Smooth muscle cell (in vitro differentiated cells): ENCODE results near the gene POU2AF1. TPM values are rescaled to one million over a fixed set of nuclear protein-coding genes. Genes with fewer than 3 reads are reported as not detected.

ENCODE experiments used
- DNase-seq: peaks from one replicate; lab custom pipeline; 2025; ENCODE audit not compliant: unreplicated experiment; lab: John Stamatoyannopoulos, UW
- H2AFZ ChIP-seq: fragments of 200-600 bp; sonication (generic); 2 replicates; pipeline ENCODE4 v1.6.0; 2016; ENCODE audit warnings: antibody characterized with exemption, low read depth, mild to moderate bottlenecking
- H3F3A ChIP-seq: fragments of 200-600 bp; sonication (generic); 2 replicates; pipeline ENCODE4 v1.6.0; 2017; ENCODE audit warnings: antibody characterized with exemption, low read depth
- H3K27ac ChIP-seq: fragments of 200-600 bp; sonication (generic); 2 replicates; pipeline ENCODE4 v1.5.1; 2016; ENCODE audit warnings: low read depth, mild to moderate bottlenecking
- H3K27me3 ChIP-seq: fragments of 200-600 bp; sonication (generic); 2 replicates; pipeline ENCODE4 v1.6.1; 2016; ENCODE audit warnings: low read depth, mild to moderate bottlenecking
- H3K36me3 ChIP-seq: fragments of 200-600 bp; sonication (generic); 2 replicates; pipeline ENCODE4 v1.5.1; 2016; ENCODE audit warnings: low read depth
- H3K4me1 ChIP-seq: fragments of 200-600 bp; sonication (generic); 2 replicates; pipeline ENCODE4 v1.5.1; 2016; ENCODE audit warnings: low read depth
- H3K4me2 ChIP-seq: fragments of 200-600 bp; sonication (generic); 2 replicates; pipeline ENCODE4 v1.6.0; 2016; ENCODE audit warnings: mild to moderate bottlenecking
- H3K4me3 ChIP-seq: fragments of 200-600 bp; sonication (generic); 2 replicates; pipeline ENCODE4 v1.5.1; 2016; ENCODE audit warnings: mild to moderate bottlenecking
- H3K79me2 ChIP-seq: fragments of 200-600 bp; sonication (generic); 2 replicates; pipeline ENCODE4 v1.6.0; 2016; ENCODE audit warnings: low read depth, mild to moderate bottlenecking
- H3K9ac ChIP-seq: fragments of 200-600 bp; sonication (generic); 2 replicates; pipeline ENCODE4 v1.6.0; 2016; ENCODE audit warnings: low read depth
- H3K9me3 ChIP-seq: fragments of 200-600 bp; sonication (generic); replicated peaks from 2 replicates; pipeline ENCODE4 v1.5.1; 2016; ENCODE audit warnings: low read depth
- H4K20me1 ChIP-seq: fragments of 200-600 bp; sonication (generic); 2 replicates; pipeline ENCODE4 v1.6.0; 2016; ENCODE audit warnings: low read depth
- CTCF ChIP-seq: fragments of 200-600 bp; sonication (generic); IDR thresholded peaks from 2 replicates; pipeline ENCODE4 v1.5.1; 2017; ENCODE audit warnings: borderline replicate concordance, mild to moderate bottlenecking, antibody characterized with exemption; ENCODE audit not compliant: insufficient read depth, poor library complexity, severe bottlenecking
- WGBS: methylation state at CpG from one replicate; pipeline ENCODE4 v1.1.7; 2016; ENCODE audit warnings: low lambda C conversion rate; 5-methylcytosine and 5-hydroxymethylcytosine counted together
- polyA plus RNA-seq: library from polyadenylated mRNA; unstranded; fragments of >200 nt; fragmentation: Nextera tagmentation; extraction: Ambion mirVana; gene quantifications from 2 replicates; pipeline ENCODE4 v1.2.1, GENCODE V29; 2016
- total RNA-seq: library from RNA; depleted of rRNA; stranded (reverse); fragments of >200 nt; gene quantifications from 2 replicates; pipeline ENCODE4 v1.2.3, GENCODE V29; 2014

The POU2AF1 gene
- total and polyA plus RNA-seq, 2 experiments from 2014 or later: not detected

- no peaks in the 10 kb centered on the region for H3K4me1 ChIP-seq
- no peaks in the 10 kb centered on the region for H3K27me3 ChIP-seq
- no peaks in the 10 kb centered on the region for H4K20me1 ChIP-seq
- no peak overlapping the region for H2AFZ ChIP-seq
- no peak overlapping the region for H3K4me2 ChIP-seq
- no peak overlapping the region for H3K4me3 ChIP-seq
- no peak for DNase-seq
- no peaks in the 10 kb centered on the region for H3K79me2 ChIP-seq
- no peaks in the 10 kb centered on the region for H3F3A ChIP-seq
- H3K9me3 ChIP-seq: no peaks in the 10 kb centered on the region
- no peaks in the 10 kb centered on the region for H3K36me3 ChIP-seq
- H3K9ac ChIP-seq: no peak overlapping the region
- H3K27ac ChIP-seq: no peak overlapping the region
- no peak for TF ChIP-seq CTCF
- WGBS: 92% methylated on average over 4 of the region's 4 CpGs
These were observed 13.5 kb upstream of the POU2AF1 start for GRCh38 chr11:111392552-111392951.

DNA sequence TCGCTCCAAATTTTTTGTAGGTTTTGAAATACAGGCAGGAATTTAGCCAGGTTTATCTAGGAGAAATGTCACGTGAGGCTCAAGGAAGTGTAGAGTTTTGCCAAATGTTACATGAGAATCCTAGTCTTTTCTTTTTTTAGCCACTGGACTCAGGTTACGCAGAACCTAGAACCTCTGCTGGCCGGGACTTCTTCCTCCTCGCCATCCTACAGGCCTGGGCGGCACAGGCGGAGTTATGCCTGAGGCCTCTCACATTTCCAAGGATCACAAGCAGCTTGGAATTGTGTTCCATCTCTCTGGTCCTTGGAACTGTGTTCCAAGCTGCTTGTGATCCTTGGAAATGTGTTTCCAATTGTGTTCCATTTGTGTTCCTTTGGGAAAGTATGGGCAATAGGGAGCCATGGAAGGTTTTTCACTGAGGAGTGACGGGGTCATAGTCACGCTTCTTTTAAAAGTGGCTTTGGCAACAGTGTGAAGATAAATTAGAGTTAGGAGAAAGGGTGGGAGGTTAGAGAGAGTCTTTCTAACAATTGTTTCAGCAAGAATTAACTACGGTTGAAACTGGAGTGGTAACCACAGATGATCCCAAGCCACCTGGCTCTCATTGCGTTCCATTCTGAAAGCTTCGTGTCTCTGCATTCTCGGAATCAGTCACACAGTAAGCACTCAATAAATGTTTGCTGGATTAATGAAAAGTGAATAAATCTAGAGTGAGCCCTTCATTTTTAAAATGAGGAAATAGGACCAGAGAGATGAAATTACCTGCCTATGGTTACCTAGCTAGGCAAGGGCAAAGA lies 12.5 kb upstream of the POU2AF1 start:
- 95% methylated on average over 13 of the region's 13 CpGs for WGBS
- H3K36me3 ChIP-seq: no peaks in the 10 kb centered on the region
- H3K9me3 ChIP-seq: no peaks in the 10 kb centered on the region
- H3F3A ChIP-seq: no peaks in the 10 kb centered on the region
- no peak overlapping the region for H2AFZ ChIP-seq
- no peak for DNase-seq
- no peaks in the 10 kb centered on the region for H3K4me1 ChIP-seq
- no peaks in the 10 kb centered on the region for H3K27me3 ChIP-seq
- H3K4me3 ChIP-seq: no peak overlapping the region
- no peaks in the 10 kb centered on the region for H4K20me1 ChIP-seq
- no peak overlapping the region for H3K4me2 ChIP-seq
- no peak overlapping the region for H3K27ac ChIP-seq
- no peak for TF ChIP-seq CTCF
- no peaks in the 10 kb centered on the region for H3K79me2 ChIP-seq
- H3K9ac ChIP-seq: no peak overlapping the region

GRCh38 chr11:111388842-111389241 lies 9.8 kb upstream of the POU2AF1 start:
- Histone ChIP-seq H3K9ac (no peak overlapping the region), H4K20me1 (no peaks in the 10 kb centered on the region), H3K9me3 (no peaks in the 10 kb centered on the region), H2AFZ (no peak overlapping the region), H3K27ac (no peak overlapping the region), H3K36me3 (no peaks in the 10 kb centered on the region), H3K27me3 (no peaks in the 10 kb centered on the region), H3F3A (no peaks in the 10 kb centered on the region), H3K79me2 (no peaks in the 10 kb centered on the region), H3K4me2 (no peak overlapping the region), H3K4me3 (no peak overlapping the region), H3K4me1 (no peaks in the 10 kb centered on the region)
- WGBS: 100% methylated on average over 1 of the region's 1 CpG
- no peak for DNase-seq
- TF ChIP-seq CTCF: no peak

- no peaks in the 10 kb centered on the region for H3K79me2 ChIP-seq
- H3K27me3 ChIP-seq: no peaks in the 10 kb centered on the region
- H3K4me3 ChIP-seq: no peak overlapping the region
- no peaks in the 10 kb centered on the region for H3K36me3 ChIP-seq
- no peak overlapping the region for H2AFZ ChIP-seq
- no peaks in the 10 kb centered on the region for H3K9me3 ChIP-seq
- no peak overlapping the region for H3K4me2 ChIP-seq
- 89% methylated on average over 4 of the region's 4 CpGs for WGBS
- no peaks in the 10 kb centered on the region for H3K4me1 ChIP-seq
- DNase-seq: no peak
- no peak overlapping the region for H3K9ac ChIP-seq
- H3K27ac ChIP-seq: no peak overlapping the region
- H3F3A ChIP-seq: no peaks in the 10 kb centered on the region
- no peaks in the 10 kb centered on the region for H4K20me1 ChIP-seq
- TF ChIP-seq CTCF: no peak
These were observed 9.3 kb upstream of the POU2AF1 start for GRCh38 chr11:111388420-111388819.
